ENCODE measurements around the gene PPP4R1.

DNA sequence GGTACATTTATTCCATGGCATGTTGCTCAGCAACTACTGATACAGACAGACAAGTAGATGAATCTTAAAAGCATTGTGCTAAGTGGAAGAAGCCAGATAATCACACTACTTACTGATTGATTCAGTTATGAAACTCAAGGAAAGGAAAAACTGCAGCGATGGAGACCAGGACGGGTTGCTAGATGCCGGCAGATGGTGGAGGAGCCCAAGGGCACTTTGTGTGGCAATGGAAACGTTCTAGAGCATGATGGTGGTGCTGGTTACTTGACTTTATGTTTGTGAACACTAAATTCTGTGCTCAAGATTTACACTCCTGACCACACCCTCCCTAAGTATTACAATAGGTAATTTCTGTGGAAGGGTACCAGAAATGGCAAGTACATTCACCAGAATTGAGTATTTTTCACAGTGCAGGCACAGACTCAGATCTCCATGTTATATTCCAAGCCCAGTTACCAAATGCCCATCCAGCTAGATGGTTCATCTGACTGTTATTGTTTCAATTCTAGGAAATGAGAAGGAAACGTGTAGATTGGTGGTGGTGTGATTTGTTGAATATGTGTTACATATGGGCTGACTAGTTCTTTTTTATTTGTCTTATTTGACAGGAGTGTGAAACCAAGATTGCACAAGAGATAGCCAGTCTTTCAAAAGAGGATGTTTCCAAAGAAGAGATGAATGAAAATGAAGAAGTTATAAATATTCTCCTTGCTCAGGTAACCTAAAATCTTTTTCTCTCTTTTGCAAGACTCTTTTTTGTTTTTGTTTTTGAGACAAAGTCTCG lies 83.9 kb downstream of the PPP4R1 start:
- TF ChIP-seq, protein P1, sequence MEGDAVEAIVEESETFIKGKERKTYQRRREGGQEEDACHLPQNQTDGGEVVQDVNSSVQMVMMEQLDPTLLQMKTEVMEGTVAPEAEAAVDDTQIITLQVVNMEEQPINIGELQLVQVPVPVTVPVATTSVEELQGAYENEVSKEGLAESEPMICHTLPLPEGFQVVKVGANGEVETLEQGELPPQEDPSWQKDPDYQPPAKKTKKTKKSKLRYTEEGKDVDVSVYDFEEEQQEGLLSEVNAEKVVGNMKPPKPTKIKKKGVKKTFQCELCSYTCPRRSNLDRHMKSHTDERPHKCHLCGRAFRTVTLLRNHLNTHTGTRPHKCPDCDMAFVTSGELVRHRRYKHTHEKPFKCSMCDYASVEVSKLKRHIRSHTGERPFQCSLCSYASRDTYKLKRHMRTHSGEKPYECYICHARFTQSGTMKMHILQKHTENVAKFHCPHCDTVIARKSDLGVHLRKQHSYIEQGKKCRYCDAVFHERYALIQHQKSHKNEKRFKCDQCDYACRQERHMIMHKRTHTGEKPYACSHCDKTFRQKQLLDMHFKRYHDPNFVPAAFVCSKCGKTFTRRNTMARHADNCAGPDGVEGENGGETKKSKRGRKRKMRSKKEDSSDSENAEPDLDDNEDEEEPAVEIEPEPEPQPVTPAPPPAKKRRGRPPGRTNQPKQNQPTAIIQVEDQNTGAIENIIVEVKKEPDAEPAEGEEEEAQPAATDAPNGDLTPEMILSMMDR (conservative IDR thresholded peaks at IDR 0.05; ENCODE audit: low read length), result no peak
- TF ChIP-seq EZH2phosphoT487 (IDR thresholded peaks at IDR 0.05; ENCODE audit: borderline replicate concordance), result no peak

Measured in Loucy (cell line).